Astrocyte of the cerebellum (primary cell): Measurements from ENCODE around the gene ACOXL.

Experiments used
- DNase-seq: peaks from one replicate; pipeline ENCODE4 v3.0.0-alpha.2; 2011; ENCODE audit warnings: low read depth
- H3K4me3 ChIP-seq: 2 replicates; pipeline ENCODE4 v1.5.1; 2011; ENCODE audit warnings: mild to moderate bottlenecking, low read depth, low read length, moderate library complexity
- in situ Hi-C: cut with HindIII; loops from 2 replicates; pipeline ENCODE4 v1.10.0; 2017; ENCODE audit warnings: low sequenced_read_pairs
- TF ChIP-seq, protein P1 (sequence below): IDR thresholded peaks from 2 replicates; pipeline ENCODE4 v1.5.1; 2012; ENCODE audit warnings: low read length, low read depth, moderate library complexity, mild to moderate bottlenecking; ENCODE audit errors: missing control alignments

The ACOXL gene

GRCh38 chr2:111166115-111166514, 433.7 kb downstream of the ACOXL start:
- TF ChIP-seq, protein P1, sequence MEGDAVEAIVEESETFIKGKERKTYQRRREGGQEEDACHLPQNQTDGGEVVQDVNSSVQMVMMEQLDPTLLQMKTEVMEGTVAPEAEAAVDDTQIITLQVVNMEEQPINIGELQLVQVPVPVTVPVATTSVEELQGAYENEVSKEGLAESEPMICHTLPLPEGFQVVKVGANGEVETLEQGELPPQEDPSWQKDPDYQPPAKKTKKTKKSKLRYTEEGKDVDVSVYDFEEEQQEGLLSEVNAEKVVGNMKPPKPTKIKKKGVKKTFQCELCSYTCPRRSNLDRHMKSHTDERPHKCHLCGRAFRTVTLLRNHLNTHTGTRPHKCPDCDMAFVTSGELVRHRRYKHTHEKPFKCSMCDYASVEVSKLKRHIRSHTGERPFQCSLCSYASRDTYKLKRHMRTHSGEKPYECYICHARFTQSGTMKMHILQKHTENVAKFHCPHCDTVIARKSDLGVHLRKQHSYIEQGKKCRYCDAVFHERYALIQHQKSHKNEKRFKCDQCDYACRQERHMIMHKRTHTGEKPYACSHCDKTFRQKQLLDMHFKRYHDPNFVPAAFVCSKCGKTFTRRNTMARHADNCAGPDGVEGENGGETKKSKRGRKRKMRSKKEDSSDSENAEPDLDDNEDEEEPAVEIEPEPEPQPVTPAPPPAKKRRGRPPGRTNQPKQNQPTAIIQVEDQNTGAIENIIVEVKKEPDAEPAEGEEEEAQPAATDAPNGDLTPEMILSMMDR: no peak
- no peak overlapping the region for H3K4me3 ChIP-seq
- in situ Hi-C loops: no loop called here
- DNase-seq: no peak

- in situ Hi-C loops: no loop called here
Observed at GRCh38 chr2:111167076-111167862, 434.9 kb downstream of the ACOXL start.

DNA sequence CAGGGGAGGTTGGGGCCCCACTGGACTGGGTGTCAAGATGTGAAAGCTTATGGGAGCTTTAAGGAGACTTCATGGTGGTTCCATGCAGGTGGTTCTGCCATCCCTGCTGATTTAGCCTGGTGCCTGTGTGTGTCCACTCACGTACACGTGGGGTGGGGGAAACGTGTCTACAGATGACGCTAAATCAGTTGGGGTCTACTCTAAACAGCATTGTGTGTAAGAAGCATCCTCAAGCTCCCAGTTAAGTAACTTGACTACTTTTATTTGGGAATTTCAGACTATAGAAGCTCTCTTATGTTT, 435.4 kb downstream of the ACOXL start:
- TF ChIP-seq, protein P1: no peak
- in situ Hi-C loops: no loop called here
- no peak for DNase-seq
- no peak overlapping the region for H3K4me3 ChIP-seq

More at GRCh38 chr2:111167076-111167862, 434.9 kb downstream of the ACOXL start:
- no peak overlapping the region for H3K4me3 ChIP-seq
- TF ChIP-seq, protein P1: no peak
- no peak for DNase-seq
